Loucy (cell line): ENCODE data around the gene GRPEL2.

Source experiments
- H2AFZ ChIP-seq: fragments of 200-600 bp; sonication (generic); 2 replicates; pipeline ENCODE4 v1.6.0; 2016; ENCODE audit warnings: antibody characterized with exemption, mild to moderate bottlenecking, low read length, moderate library complexity
- H3F3A ChIP-seq: fragments of 200-600 bp; 2 replicates; pipeline ENCODE4 v1.6.0; 2016; ENCODE audit warnings: antibody characterized with exemption, low read depth, mild to moderate bottlenecking
- H3K27me3 ChIP-seq: fragments of 200-600 bp; sonication (generic); 2 replicates; pipeline ENCODE4 v1.6.1; 2014; ENCODE audit warnings: low read length, mild to moderate bottlenecking; ENCODE audit not compliant: insufficient read depth, poor library complexity, severe bottlenecking
- H3K36me3 ChIP-seq: fragments of 200-600 bp; sonication (generic); 2 replicates; pipeline ENCODE4 v1.6.1; 2016; ENCODE audit warnings: low read length; ENCODE audit not compliant: insufficient read depth
- H3K4me1 ChIP-seq: fragments of 200-600 bp; sonication (generic); 2 replicates; pipeline ENCODE4 v1.5.1; 2014; ENCODE audit warnings: low read length, mild to moderate bottlenecking; ENCODE audit not compliant: insufficient read depth, poor library complexity, severe bottlenecking
- H3K4me2 ChIP-seq: fragments of 200-600 bp; sonication (generic); 2 replicates; pipeline ENCODE4 v1.6.0; 2014; ENCODE audit warnings: antibody characterized with exemption, low read length, low read depth, mild to moderate bottlenecking; ENCODE audit not compliant: poor library complexity, severe bottlenecking
- H3K4me3 ChIP-seq: fragments of 200-600 bp; sonication (generic); 2 replicates; pipeline ENCODE4 v1.5.1; 2014; ENCODE audit warnings: low read length, mild to moderate bottlenecking, mixed read lengths; ENCODE audit not compliant: poor library complexity, severe bottlenecking
- H3K79me2 ChIP-seq: fragments of 200-600 bp; sonication (generic); 2 replicates; pipeline ENCODE4 v1.6.1; 2014; ENCODE audit warnings: low read length; ENCODE audit not compliant: insufficient read depth
- H3K9ac ChIP-seq: fragments of 200-600 bp; sonication (generic); 2 replicates; pipeline ENCODE4 v1.6.0; 2014; ENCODE audit warnings: mild to moderate bottlenecking, low read depth, low read length, moderate library complexity; ENCODE audit not compliant: poor library complexity, severe bottlenecking
- H3K9me2 ChIP-seq: fragments of 200-600 bp; sonication (generic); replicated peaks from 2 replicates; pipeline ENCODE4 v1.6.1; 2016; ENCODE audit warnings: low read depth, low read length, mixed read lengths
- H3K9me3 ChIP-seq: fragments of 200-600 bp; sonication (generic); 2 replicates; pipeline ENCODE4 v1.6.1; 2014; ENCODE audit warnings: mild to moderate bottlenecking, antibody characterized with exemption, low read length, low read depth; ENCODE audit not compliant: insufficient read depth
- H4K20me1 ChIP-seq: fragments of 200-600 bp; sonication (generic); 2 replicates; pipeline ENCODE4 v1.6.0; 2014; ENCODE audit warnings: antibody characterized with exemption, low read length, mild to moderate bottlenecking; ENCODE audit not compliant: insufficient read depth, poor library complexity, severe bottlenecking
- CTCF ChIP-seq: fragments of 200-600 bp; sonication (generic); conservative IDR thresholded peaks from 2 replicates; pipeline ENCODE4 v1.5.1; 2014; ENCODE audit warnings: mild to moderate bottlenecking, antibody characterized with exemption, low read length
- EZH2phosphoT487 ChIP-seq: fragments of 200-600 bp; IDR thresholded peaks from 2 replicates; pipeline ENCODE4 v1.6.1; 2018; ENCODE audit warnings: antibody characterized with exemption, mild to moderate bottlenecking, moderate library complexity, borderline replicate concordance

The GRPEL2 gene

DNA sequence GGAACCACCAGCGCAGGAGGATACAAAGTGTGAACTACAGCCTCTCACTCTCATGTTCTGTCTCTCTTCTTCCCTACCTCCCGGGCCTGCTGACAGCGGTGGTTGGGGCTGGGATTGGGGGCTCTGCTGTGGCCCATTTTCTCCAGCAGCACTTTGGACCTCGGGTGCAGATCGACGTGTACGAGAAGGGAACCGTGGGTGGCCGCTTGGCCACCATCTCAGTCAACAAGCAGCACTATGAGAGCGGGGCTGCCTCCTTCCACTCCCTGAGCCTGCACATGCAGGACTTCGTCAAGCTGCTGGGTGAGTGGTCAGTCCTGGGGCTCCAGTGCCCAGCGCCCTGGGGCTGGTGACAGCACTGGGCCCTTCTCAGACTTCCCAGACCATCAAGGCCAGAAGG is 17.2 kb downstream of the GRPEL2 start:
- Histone ChIP-seq H3K4me1 (peaks cover 25% of the 10 kb centered on the region), H3K36me3 (no peaks in the 10 kb centered on the region), H4K20me1 (no peaks in the 10 kb centered on the region), H3K27me3 (no peaks in the 10 kb centered on the region), H3K9me3 (no peaks in the 10 kb centered on the region), H3K4me3 (no peak overlapping the region), H3F3A (no peaks in the 10 kb centered on the region), H3K79me2 (peaks cover 20% of the 10 kb centered on the region), H3K9ac (no peak overlapping the region), H3K9me2 (no peaks in the 10 kb centered on the region), H3K4me2 (no peak overlapping the region), H2AFZ (no peak overlapping the region)
- TF ChIP-seq CTCF (no peak), EZH2phosphoT487 (no peak)

- TF ChIP-seq CTCF (no peak), EZH2phosphoT487 (no peak)
- no peak overlapping the region for H3K4me2 ChIP-seq
- no peaks in the 10 kb centered on the region for H4K20me1 ChIP-seq
These were observed 18.1 kb downstream of the GRPEL2 start for GRCh38 chr5:149363358-149363757.

DNA sequence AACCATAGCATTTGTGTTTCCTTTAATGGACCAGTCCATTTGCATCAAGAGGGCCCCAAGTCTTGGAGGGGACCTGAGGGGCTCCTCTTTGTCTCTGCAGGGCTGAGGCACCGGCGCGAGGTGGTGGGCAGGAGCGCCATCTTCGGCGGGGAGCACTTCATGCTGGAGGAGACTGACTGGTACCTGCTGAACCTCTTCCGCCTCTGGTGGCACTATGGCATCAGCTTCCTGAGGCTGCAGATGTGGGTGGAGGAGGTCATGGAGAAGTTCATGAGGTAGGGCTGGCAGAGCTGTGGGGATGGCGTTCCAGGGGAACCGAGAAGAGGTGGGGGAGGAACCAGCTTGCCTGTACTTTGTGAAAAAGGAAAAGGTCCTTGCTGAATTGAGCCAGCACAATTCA is 18.6 kb downstream of the GRPEL2 start:
- no peaks in the 10 kb centered on the region for H4K20me1 ChIP-seq
- TF ChIP-seq CTCF (no peak), EZH2phosphoT487 (no peak)
- H3K27me3 ChIP-seq: no peaks in the 10 kb centered on the region

More at GRCh38 chr5:149363358-149363757, 18.1 kb downstream of the GRPEL2 start:
- Histone ChIP-seq H2AFZ (no peak overlapping the region), H3K9me2 (no peaks in the 10 kb centered on the region), H3K79me2 (peaks cover 16% of the 10 kb centered on the region), H3K9me3 (no peaks in the 10 kb centered on the region), H3K9ac (no peak overlapping the region), H3K4me1 (peaks cover 25% of the 10 kb centered on the region), H3K4me3 (no peak overlapping the region), H3K27me3 (no peaks in the 10 kb centered on the region), H3F3A (no peaks in the 10 kb centered on the region), H3K36me3 (no peaks in the 10 kb centered on the region)

More for the DNA sequence above, 18.6 kb downstream of the GRPEL2 start:
- Histone ChIP-seq H2AFZ (no peak overlapping the region), H3K4me3 (no peak overlapping the region), H3F3A (no peaks in the 10 kb centered on the region), H3K4me2 (no peak overlapping the region), H3K9me3 (no peaks in the 10 kb centered on the region), H3K79me2 (peaks cover 10% of the 10 kb centered on the region), H3K36me3 (no peaks in the 10 kb centered on the region), H3K9me2 (no peaks in the 10 kb centered on the region), H3K9ac (no peak overlapping the region), H3K4me1 (peaks cover 19% of the 10 kb centered on the region)
